Raji (cell line): Measurements from ENCODE around the gene ARHGEF19.

Experiments used
- POLR2A ChIP-seq: IDR thresholded peaks from 2 replicates; pipeline ENCODE4 v1.6.1; 2011; ENCODE audit warnings: low read depth, low read length, control low read depth; ENCODE audit not compliant: insufficient read depth

ARHGEF19 gene

GRCh38 chr1:16231331-16232315, 19.2 kb upstream of the ARHGEF19 start:
- no peak for TF ChIP-seq POLR2A

DNA sequence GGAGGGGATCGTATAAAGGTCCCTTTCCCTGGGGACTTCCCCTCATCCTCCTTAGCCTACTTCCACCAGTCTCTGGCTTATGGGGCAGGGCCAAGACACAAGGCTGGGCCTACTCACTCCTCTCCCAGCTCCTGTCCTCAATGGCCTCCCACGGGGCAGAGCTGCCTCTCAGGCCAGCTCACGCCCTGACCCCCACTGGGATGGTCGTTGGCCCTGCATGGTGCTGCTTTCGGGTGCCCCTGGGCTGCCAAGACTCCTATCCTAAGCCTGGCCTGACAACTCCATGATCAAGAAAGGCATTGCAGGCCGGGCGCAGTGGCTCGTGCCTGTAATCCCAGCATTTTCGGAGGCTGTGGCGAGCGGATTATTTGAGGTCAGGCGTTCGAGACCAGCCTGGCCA, 18.3 kb upstream of the ARHGEF19 start:
- TF ChIP-seq POLR2A: no peak

DNA sequence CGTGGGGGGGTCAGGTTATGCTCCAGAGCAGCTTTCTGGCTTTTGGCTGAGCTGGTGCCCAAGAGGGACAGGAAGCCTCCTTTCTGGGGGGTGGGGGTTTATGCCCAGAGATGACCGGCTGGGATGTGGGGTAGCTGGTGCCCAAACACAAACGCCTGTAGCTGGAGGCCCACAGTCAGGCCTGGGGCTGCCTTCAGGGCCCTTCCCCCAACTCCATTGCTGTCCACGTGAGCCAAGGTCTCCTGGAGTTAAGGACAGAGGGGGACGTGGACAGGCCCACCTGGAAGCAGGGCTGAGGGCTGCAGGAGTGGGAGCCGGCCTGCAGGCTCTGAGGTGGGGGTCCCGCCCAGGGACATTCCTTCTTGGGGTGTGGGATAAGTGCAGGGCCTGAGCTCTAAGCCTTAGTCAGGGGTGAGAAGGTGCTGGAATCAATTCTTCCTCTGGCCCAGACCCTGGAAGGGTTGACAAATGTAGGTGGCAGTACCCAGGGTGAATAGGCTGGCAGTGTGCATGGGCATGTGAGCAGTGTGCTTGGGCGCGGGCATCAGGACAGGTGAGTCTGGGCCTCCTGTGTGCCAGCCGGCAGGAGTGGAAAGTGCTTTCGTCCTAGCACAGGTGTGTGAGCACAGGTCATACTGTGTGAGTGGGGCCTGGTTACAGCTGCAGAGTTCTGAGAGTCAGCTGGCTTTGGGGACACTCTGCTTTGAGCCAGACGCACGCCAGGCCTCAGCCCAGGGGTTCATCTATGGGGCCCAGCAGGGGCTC, 17.7 kb upstream of the ARHGEF19 start:
- no peak for TF ChIP-seq POLR2A

- no peak for TF ChIP-seq POLR2A
Measured at GRCh38 chr1:16226490-16227179, 14.2 kb upstream of the ARHGEF19 start.

- no peak for TF ChIP-seq POLR2A
Measured at GRCh38 chr1:16226129-16226489, 13.7 kb upstream of the ARHGEF19 start.

DNA sequence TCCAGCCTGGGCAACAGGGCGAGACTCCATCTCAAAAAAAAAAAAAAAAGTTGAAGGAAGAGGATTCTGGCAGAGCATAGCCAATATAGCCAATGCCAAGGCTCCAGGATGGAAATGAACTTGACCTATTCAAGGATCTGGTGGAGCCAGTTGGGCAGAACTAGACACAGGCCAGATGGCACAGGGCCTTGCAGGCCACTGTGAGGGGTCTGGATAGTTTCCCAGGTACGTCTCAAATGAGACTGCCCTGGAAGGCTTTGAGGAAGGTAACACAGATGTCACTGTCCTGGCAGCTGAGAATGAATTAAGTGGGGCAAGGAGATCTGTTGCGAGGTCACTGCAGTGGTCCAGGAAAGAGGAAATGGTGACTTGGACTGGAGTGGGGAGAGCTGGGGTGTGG, 12.0 kb upstream of the ARHGEF19 start:
- TF ChIP-seq POLR2A: no peak

DNA sequence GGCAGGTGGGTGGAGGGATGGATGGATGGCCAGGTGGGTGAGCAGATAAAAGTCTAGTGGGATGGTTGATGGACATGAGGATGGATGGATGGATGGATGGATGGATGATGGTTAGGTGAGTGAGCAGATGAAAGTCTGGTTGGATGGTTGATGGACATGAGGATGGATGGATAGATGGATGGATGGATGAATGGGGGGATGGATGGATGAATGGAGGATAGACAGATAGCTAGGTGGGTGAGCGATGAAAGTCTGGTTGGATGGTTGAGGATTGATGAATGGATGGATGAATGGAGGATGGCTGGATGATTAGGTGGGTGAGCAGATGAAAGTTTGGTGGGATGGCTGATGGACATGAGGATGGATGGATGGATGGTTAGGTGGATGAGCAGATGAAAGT, 9.0 kb upstream of the ARHGEF19 start:
- TF ChIP-seq POLR2A: no peak

DNA sequence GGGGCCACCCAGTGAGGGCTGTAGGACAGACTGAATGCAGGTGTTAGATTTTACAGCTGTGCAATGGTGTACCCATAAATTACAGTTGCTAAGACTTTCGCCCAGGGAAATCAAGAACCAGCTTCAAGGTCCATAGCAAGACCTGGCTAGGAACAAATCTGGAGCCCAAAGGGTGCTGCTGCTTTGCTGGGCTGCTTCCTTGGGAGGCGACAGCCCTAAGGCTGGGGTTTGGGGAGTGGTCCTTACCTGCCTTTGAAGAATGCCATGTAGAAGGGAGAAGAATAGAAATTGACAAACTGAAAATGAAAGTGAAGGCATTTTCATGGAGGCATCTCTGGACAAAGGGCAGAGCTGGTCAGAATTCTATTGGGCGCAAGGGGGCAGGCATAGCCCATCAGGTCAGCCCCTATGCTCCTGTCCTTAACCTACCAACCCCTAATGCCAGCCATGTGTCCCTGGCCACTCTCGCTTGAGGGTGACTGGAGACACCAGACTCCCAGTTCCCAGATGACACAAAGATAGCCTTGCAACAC, 7.6 kb upstream of the ARHGEF19 start:
- TF ChIP-seq POLR2A: no peak

- TF ChIP-seq POLR2A: no peak
Measured at GRCh38 chr1:16218674-16219071, 6.2 kb upstream of the ARHGEF19 start.

DNA sequence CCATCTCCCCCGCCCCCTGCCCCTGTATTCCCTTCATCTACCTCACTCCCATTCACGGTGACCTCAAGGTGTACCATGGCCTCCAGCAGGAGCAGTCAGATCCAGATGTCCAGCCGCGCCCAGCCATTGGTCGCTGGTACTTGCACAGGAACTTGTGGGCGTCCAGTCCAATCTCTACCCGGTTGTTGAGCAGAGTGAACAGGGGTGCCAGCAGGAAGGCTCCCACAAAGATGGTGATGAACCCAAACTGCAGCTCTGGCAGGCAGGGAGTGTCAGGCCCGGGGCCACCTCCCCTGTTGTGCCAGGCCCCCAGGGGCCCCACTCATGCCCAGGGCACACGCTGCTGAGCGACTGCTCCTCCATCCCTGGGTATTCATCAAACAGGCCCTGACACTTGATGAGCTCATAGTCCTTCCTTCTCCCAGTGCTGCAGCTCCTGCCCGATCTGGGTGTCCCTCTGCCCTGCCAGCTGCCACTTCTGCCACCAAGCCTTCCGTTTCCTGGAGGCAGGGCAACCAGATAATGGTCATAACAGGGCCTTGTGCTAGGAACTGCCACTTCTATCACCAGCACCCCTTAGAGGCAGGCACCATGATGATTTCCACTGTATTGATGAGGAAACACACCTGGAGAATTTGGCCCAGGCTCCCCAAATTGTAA, 5.7 kb upstream of the ARHGEF19 start:
- TF ChIP-seq POLR2A: no peak

GRCh38 chr1:16217061-16217785, 4.8 kb upstream of the ARHGEF19 start:
- TF ChIP-seq POLR2A: peak; percentile 53

- no peak for TF ChIP-seq POLR2A
Measured at GRCh38 chr1:16215882-16216753, 3.7 kb upstream of the ARHGEF19 start.

DNA sequence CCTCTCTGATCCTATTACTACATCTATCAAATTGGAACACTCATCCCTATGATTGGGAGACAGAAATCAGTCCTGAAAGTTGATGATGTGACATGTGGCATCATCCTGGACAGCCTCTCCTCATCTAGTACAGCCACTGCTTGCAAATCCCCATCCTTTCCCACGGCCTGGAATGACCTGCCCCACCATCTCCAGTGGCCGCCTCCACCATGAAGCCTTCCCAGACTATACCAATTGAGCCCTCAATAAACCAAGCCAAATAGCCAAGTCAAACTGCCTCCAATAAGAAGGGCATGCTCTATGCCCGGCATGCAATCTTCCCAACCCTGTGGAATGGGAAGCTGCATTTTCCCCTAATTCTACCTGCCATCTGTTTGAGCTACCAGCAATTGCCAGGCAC, 561 bp upstream of the ARHGEF19 start:
- TF ChIP-seq POLR2A: no peak

DNA sequence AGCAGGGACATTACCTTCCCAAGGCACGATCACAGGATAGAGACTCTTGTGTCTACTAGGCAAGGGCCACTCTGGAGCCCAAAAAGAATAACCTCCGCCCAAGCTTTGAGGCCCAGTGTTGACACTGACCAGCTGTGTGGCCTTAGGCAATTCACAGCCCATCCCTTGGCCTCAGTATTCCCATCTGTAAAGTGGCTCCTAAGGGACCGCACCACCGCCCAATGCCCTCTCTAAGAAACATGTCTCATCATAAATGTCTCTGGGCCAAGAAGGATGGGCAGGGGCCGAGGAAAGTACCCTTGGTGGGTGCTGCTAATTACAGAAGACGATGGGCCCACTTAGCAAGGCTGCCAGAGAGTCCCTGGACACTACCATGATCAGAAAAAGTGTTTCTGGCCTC, 628 bp downstream of the ARHGEF19 start:
- TF ChIP-seq POLR2A: no peak

DNA sequence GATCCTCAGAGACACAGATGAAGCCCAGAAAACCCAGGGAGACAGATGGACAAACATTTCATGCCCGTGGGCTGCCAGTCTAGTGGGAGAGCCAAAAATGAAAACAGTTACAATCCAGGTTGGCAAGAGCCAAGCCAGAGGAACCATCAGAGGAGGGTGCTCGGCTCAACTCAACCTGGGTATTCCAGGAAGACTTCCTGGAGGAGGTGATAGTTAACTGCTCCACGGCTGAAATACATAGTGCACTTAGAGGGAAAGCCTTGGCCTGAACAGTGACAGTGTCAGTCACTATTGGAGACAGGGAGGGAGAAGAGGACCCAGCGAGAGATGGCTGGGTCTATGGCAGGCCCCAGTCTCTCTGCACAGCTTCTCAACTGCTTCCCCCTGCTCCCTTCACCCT, 1.9 kb downstream of the ARHGEF19 start:
- no peak for TF ChIP-seq POLR2A
